Pancreas (tissue), 10 donors: ENCODE measurements around the gene ATP8A2. TPM values are rescaled to one million over a fixed set of nuclear protein-coding genes. Genes with fewer than 3 reads are reported as not detected.

Experiments
- ATAC-seq, 4 donors: fragments of 200-7000 bp; cut with Tn5 transposase; one replicate each; pipeline versions ENCODE4 v1.8.0 to v1.9.1; 2020; ENCODE audit warnings: mild to moderate bottlenecking in 4 of 4, moderate library complexity in 4 of 4
- DNase-seq, 6 donors: peaks; one replicate each; pipeline ENCODE4 v3.0.0-alpha.2; 2020
- FAIRE-seq: peaks from 2 replicates; lab custom pipeline; 2012; peaks lifted over from hg19 to GRCh38; lab: Jason Lieb, UNC
- H3K27ac ChIP-seq, 4 donors: fragments of 200-600 bp; sonication (generic); 1 replicate in 3 of 4; 2 replicates in 1 of 4; pipeline versions ENCODE4 v1.5.0 to v1.8.0; 2020
- H3K27me3 ChIP-seq, 4 donors: fragments of 200-600 bp; one replicate each; pipeline ENCODE4 v1.8.0; 2021
- H3K36me3 ChIP-seq, 3 donors: fragments of 200-600 bp; sonication (generic) in 1 of 3; one replicate each; pipeline versions ENCODE4 v1.5.0 to v1.8.0; 2020 to 2021
- H3K4me1 ChIP-seq, 3 donors: fragments of 200-600 bp; one replicate each; pipeline ENCODE4 v1.8.0; 2021
- H3K4me3 ChIP-seq, 4 donors: fragments of 200-600 bp; sonication (generic) in 2 of 4; one replicate each; pipeline versions ENCODE4 v1.5.0 to v1.8.0; 2020 to 2021
- H3K9me3 ChIP-seq, 4 donors: fragments of 200-600 bp; one replicate each; pipeline ENCODE4 v1.8.0; 2021
- WGBS, 2 donors: extraction: QIAGEN DNeasy Blood & Tissue Kit; methylation state at CpG; one replicate each; pipeline ENCODE4 v1.1.7; 2013; 5-methylcytosine and 5-hydroxymethylcytosine counted together
- intact Hi-C, 3 donors: fragments of 100-400 bp; cut with DNase I; formaldehyde crosslinking; loops; one replicate each; pipeline versions ENCODE4 v1.11.1 to v1.14.2; 2022
- polyA plus RNA-seq, 2 donors: library from polyadenylated mRNA; stranded (reverse); fragments of 200-250 nt; gene quantifications; one replicate each; pipeline ENCODE4 v1.2.3, GENCODE V29; 2013
- total RNA-seq, 6 donors: library from RNA; stranded (reverse); fragmentation: NEBNext Ultra II Directional in 4 of 6; extraction: Animal tissue kit (Norgen Biotek cat#: 25700) in 4 of 6; gene quantifications; one replicate each; pipeline versions ENCODE4 v1.2.1 to v1.2.4, GENCODE V29; 2021 to 2023
- TF ChIP-seq, protein P1 (sequence below), 4 donors: fragments of 200-600 bp; sonication (generic) in 3 of 4; IDR thresholded peaks; one replicate each; pipeline versions ENCODE4 v1.5.0 to v1.8.0; 2021; ENCODE audit warnings: antibody characterized with exemption in 4 of 4
- donor health status: healthy with polysubstance abuse.
- donor health status: DM: no; HTN: no; CAD: no; lungs with moderate emphysema.
- donor health status: DM: no; HTN: no; CAD: no.
- donor health status: control.
- donor health status: control.
- donor health status: Bipolar disorder and iron deficiency.
- donor health status: DM: yes; HTN: yes; CAD: no.
- donor health status: DM: no; HTN: no; CAD: no.
- donor health status: DM: no; HTN: no; CAD: no.
- donor health status: DM: yes; HTN: yes; CAD: no.

ATP8A2 gene
- total and polyA plus RNA-seq, 8 donors, result 0.04 to 0.28 (median 0.14) TPM

DNA sequence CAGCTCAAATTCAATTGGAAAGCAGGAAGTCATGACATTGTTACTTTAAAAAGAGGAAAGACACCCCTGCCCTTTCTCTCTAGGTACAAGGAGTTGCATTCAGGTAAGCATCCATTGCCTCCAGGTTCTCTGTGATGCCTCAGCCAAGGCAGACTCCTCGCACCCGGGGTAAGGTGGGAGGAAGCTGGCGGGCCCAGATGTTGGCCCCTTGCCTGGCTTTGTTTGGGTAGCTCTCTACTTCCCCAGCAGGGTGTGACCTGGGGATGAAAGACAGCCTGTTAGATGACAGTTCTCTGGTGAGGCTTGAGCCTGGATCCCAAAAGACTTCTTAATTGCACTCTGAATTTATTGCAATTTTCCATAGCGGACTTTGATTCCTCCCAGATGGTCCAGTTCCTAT is 654.4 kb downstream of the ATP8A2 start:
- no peak for ATAC-seq
- Histone ChIP-seq H3K27ac (no peak overlapping the region), H3K36me3 (no peaks in the 10 kb centered on the region), H3K9me3 (no peaks in the 10 kb centered on the region), H3K4me3 (no peak overlapping the region), H3K4me1 (peaks cover 0 to 9% (median 3%) of the 10 kb centered on the region in 3 donors), H3K27me3 (no peaks in the 10 kb centered on the region)
- FAIRE-seq, result no peak
- no peak for DNase-seq
- WGBS, 2 donors, result 82 to 83% methylated on average over 4 of the region's 4 CpGs
- intact Hi-C loops, result no loop called here
- TF ChIP-seq, protein P1, sequence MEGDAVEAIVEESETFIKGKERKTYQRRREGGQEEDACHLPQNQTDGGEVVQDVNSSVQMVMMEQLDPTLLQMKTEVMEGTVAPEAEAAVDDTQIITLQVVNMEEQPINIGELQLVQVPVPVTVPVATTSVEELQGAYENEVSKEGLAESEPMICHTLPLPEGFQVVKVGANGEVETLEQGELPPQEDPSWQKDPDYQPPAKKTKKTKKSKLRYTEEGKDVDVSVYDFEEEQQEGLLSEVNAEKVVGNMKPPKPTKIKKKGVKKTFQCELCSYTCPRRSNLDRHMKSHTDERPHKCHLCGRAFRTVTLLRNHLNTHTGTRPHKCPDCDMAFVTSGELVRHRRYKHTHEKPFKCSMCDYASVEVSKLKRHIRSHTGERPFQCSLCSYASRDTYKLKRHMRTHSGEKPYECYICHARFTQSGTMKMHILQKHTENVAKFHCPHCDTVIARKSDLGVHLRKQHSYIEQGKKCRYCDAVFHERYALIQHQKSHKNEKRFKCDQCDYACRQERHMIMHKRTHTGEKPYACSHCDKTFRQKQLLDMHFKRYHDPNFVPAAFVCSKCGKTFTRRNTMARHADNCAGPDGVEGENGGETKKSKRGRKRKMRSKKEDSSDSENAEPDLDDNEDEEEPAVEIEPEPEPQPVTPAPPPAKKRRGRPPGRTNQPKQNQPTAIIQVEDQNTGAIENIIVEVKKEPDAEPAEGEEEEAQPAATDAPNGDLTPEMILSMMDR (IDR thresholded peaks at IDR 0.05), result no peak

DNA sequence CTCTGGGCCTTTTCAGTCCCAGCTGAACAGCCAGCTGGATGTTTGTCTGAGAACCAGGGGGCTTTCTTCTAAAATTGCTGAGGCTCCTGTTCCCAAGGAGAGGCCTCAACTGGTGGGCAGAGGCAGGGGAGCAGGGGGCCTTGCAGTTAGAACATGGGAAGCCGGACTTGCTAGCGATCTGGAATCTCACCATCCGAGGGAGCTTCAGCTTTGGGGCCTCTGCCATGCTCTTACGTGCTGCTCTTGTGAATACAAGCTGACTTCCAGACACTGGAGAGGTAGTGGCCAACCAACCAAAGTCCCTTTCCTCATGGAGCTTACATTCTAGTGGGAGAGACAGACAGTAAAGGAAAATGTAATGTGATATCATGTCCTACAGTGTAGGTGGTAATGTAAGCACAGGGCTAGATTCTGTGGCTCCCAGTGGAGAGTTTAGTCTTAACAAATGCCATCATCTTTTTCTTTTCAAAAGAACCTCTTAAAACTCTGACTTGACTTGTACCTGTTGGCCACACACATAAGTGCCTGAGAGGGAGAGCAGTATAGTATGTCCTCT is 657.9 kb downstream of the ATP8A2 start:
- H3K27me3 ChIP-seq, result no peaks in the 10 kb centered on the region
- ATAC-seq (no peak), DNase-seq (no peak), FAIRE-seq (no peak)
- H3K27ac ChIP-seq, result no peak overlapping the region
- no peaks in the 10 kb centered on the region for H3K4me1 ChIP-seq
- no peaks in the 10 kb centered on the region for H3K36me3 ChIP-seq
- intact Hi-C loops, result no loop called here
- no peak overlapping the region for H3K4me3 ChIP-seq
- 77 to 88% methylated on average over 4 of the region's 4 CpGs for WGBS, 2 donors
- H3K9me3 ChIP-seq, result no peaks in the 10 kb centered on the region
- TF ChIP-seq, protein P1 (IDR thresholded peaks at IDR 0.05), result no peak

DNA sequence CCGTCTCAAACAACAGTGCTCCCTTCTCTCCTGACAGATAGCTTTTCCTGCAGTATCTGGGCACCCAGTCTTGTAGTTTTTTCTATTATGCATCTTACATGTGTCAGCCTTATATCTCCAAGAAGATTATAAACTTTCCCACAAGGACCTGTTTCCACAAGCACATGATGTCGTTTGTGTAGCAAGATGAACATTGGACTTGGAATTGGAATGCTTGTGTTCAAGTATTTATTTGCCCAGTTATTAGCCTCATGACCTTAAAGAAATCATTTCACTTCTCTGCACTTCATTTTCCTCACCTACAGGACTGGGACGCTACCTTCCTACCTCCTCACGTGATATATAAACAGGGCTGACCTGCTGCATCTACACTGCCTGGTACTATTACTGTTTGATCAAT is 658.6 kb downstream of the ATP8A2 start:
- Histone ChIP-seq H3K27ac (no peak overlapping the region), H3K9me3 (no peaks in the 10 kb centered on the region), H3K4me3 (no peak overlapping the region), H3K27me3 (no peaks in the 10 kb centered on the region), H3K36me3 (no peaks in the 10 kb centered on the region), H3K4me1 (no peaks in the 10 kb centered on the region)
- FAIRE-seq (no peak), DNase-seq (no peak), ATAC-seq (no peak)
- TF ChIP-seq, protein P1 (IDR thresholded peaks at IDR 0.05), result no peak
- intact Hi-C loops, result no loop called here
- 59 to 69% methylated on average over 4 of the region's 4 CpGs for WGBS, 2 donors

DNA sequence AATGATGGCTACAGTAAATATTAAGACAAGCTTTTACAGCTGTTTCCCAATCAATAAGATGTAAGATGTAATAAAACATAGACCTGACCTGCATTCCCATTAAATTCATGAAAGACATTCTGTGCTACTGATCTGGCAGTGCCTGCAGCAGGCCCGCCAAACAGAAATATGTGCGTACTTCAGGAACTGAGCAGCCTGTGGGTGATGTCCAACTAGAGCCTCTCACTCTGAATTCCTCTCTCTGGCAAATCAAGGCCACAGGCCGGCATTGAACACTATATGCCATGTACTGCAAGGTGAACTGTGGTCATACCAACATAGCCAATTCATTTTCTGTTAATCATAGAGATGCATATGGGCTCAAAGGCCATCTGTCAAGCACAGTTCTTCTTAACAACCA is 662.2 kb downstream of the ATP8A2 start:
- DNase-seq, result no peak
- no peak overlapping the region for H3K4me3 ChIP-seq
- no peaks in the 10 kb centered on the region for H3K9me3 ChIP-seq
- no peak for ATAC-seq
- H3K27ac ChIP-seq, result no peak overlapping the region
- H3K27me3 ChIP-seq, result no peaks in the 10 kb centered on the region
- TF ChIP-seq, protein P1 (IDR thresholded peaks at IDR 0.05), result no peak
- H3K36me3 ChIP-seq, result no peaks in the 10 kb centered on the region
- 57 to 68% methylated on average over 3 of the region's 3 CpGs for WGBS, 2 donors
- intact Hi-C loops, result no loop called here
- FAIRE-seq, result no peak
- no peaks in the 10 kb centered on the region for H3K4me1 ChIP-seq

DNA sequence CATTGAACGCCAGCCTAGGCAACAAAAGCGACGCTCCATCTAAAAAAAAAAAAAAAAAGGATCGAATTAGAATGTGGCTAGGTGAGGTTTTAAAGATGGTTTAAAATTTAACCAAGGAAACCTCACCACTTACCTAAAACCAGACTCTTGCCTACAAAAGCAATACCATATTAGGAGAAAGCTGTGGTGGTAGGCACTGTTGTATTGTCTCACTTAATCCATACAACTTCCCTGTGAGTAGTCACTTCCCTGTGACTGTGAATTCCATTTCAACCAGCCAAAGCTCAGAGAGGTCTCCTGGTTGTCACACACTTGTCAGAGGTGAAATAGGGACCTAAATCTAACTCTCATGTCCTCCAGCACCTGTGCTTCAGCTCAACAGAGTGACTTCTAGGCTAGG is 664.6 kb downstream of the ATP8A2 start:
- no peak for FAIRE-seq
- DNase-seq, result no peak
- no peak overlapping the region for H3K27ac ChIP-seq
- intact Hi-C loops, result no loop called here
- ATAC-seq, result no peak
- 84 to 87% methylated on average over 4 of the region's 4 CpGs for WGBS, 2 donors
- no peaks in the 10 kb centered on the region for H3K9me3 ChIP-seq
- H3K36me3 ChIP-seq, result no peaks in the 10 kb centered on the region
- H3K4me1 ChIP-seq, result no peaks in the 10 kb centered on the region
- H3K27me3 ChIP-seq, result no peaks in the 10 kb centered on the region
- TF ChIP-seq, protein P1 (IDR thresholded peaks at IDR 0.05), result no peak
- no peak overlapping the region for H3K4me3 ChIP-seq
